Left forelimb (tissue), 1 donor: Measurements from ENCODE around the gene VAV3.
"Not testable (repeated sequence)": the region's sequence is repeated elsewhere in the genome, so short reads cannot be mapped to it uniquely, and the experiment has no call there.

ENCODE experiments used
- DNase-seq: peaks from one replicate; pipeline ENCODE4 v3.0.0-alpha.2; 2018; ENCODE audit warnings: low spot score

The VAV3 gene

DNA sequence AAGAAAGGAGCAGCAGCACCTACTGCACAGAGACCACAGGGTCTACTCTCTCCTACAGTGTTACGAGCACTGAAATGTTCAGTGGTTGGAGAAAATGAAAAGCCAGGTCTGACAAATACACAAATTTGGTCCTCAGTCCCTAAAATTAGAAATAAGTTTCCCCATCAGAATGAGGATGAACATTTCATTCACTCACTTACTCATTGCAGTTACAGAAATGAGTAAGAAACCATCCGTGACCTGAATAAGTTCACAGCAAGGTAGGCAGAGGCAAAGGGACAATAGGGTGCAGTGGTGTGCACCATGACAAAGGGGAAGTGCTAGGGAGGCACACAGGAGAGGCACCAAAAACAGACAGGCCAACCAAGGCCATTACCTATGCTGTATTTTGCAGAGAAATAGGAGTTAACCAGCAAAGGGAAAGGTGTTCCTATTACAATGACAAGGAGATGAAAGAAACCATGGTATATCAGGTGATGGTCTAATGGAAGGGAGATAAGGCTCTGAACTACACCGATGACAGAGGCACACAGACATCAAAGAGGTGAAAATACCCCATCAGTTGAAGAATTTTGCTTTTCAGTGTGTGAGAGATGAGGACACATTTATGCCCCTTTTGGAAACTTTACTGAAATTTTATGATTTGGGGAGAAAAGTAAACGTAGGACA lies 29.4 kb downstream of the VAV3 start:
- no peak for DNase-seq

DNA sequence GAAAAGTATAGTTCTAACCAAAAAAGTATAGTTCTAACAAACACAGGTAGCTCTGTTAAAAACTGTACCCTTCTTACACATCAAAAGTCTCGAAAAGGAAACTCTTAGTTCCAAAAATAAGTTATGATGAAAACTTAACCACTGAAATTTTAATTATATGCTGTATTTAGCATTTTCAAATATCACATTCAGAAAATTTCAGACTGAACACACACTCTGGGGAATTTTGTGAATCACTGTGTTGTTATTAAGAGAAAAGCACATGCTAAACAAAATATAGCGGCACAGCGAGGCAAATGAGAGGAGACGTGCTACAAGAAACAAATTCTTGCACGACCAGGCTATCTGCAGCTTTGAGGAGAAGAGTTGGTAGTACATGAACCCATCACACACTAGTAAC lies 30.4 kb downstream of the VAV3 start:
- DNase-seq: no peak

DNA sequence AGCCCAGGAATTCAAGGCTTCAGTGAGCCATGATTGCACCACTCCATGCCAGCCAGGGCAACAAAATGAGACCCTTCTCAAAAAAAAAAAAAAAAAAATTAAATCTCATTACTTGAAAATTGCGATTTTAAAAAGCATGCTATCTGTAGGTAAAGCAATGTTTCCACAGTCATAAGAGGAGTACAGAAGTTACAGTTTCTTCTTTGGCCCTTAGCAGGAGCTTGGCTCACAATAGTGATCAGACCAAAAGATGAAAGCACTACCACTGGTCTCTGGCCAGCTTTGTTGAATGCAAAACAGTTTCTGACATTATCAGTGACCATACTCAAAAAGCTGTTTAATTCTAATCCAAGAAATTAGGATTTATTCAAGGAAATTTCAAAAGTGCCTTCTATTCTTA lies 31.2 kb downstream of the VAV3 start:
- no peak for DNase-seq

DNA sequence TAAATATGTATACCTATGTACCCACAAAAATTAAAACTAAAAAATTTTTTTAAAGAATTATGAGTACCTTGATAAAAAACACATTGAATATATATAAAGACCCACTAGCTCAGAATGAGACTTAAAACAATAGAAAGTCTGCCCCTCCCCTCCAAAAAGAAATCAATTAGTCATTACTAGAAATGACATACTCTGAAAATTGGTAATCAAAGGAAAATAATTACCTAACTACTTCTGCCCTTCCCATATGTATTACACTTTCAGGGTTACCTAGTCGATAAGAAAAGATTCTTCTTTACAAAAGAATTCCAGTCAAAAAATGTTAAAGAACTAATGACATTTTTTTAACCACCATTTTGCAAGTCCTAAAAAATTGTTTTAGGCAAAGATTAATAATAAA lies 34.7 kb downstream of the VAV3 start:
- no peak for DNase-seq

DNA sequence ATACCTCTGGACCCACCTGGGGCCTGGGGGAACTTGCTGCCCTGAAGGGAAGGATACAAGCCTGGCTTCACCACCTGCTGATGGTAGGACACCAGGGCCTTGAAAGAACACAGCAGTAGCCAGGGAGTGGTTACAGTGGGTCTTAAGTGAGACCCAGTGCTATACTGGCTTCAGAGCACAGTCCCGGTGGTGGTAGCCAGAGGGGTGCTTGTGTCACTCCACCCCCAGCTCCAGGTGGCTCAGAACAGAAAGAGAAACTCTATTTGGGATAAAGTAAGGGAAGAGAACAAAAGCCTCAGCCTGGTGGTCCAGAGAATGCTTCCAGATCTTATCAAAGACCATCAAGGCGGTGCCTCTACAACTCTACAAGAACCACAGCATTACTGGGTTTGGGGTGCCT lies 37.2 kb downstream of the VAV3 start:
- no peak for DNase-seq

DNA sequence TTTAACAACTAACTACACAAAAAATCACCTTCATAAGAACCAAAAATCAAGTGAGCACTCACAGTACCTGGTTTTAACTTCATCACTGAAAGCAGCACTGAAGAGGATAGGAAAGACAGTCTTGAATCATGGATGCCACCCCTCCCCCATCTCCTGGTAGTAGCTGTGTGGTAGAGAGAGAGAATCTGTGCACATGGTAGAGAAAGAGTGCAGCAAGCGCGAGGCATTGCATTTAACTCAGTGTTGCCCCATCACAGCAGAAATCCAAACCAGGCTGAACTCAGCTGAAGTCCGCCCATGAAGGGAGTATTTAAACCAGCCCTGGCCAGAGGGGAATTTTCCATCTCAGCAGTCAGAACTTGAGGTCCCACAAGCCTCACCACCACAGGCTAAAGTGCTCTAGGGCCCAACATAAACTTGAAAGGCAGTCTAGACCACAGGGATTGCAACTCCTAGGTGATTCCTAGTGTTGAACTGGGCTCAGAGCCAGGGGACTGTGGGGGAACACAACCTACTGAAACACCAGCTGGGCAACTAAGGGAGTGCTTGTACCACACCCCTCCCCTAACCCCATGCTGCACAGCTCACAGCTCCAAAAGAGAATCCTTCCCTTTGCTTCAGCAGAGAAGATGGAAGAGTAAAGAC lies 38.4 kb downstream of the VAV3 start:
- no peak for DNase-seq

DNA sequence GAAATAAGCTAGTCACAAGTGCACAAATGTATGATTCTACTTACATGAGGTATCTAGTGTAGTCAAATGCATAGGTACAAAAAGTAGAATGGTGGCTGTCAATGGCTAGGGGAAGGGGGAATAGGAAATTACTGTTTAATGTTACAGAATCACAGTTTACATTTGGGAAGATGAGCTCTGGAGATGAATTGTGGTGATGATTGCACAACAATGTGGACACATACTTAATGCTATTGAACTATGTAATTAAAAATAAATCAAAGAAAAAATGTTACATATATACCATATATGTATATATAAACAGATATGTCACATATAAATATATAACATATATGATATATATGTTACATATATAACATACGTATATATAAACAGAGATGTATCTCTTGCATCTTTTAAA lies 39.4 kb downstream of the VAV3 start:
- no peak for DNase-seq

DNA sequence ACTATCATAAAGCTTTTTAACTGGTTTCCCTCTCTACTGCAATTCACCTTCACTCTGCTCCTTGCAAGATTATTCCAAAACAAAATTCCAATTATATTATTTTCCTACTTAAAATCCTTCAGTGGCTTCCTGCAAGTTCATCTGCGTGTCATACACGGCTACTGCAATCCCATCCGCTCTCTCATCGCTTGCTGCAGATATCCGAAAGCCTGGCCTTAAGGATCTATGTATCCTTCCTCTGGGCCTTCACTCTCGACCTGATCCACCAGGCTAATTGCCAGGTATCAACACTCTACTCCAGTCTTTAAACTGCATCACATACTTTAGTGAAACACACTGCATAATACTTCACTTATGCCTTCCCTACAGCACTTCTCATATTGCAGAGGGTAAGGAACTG lies 44.0 kb downstream of the VAV3 start:
- DNase-seq: no peak

DNA sequence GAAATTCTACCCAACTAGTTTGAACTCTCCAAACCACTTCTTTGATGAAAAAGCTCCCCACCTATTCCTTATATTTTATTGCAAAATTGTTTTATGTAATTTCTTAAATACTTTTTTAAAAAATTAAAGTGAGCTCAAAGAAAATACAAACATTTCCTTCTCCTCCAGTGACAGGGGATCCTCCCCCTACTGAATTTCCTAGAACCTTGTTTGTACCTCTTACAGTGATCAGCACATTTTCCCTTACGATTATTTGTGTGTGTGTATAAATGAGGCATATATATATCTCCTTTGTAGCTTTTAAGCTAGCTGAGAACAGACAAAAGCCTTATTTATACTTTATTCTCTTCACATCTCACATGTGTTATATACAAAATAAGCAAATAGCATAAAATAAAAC lies 44.4 kb downstream of the VAV3 start:
- DNase-seq: no peak

DNA sequence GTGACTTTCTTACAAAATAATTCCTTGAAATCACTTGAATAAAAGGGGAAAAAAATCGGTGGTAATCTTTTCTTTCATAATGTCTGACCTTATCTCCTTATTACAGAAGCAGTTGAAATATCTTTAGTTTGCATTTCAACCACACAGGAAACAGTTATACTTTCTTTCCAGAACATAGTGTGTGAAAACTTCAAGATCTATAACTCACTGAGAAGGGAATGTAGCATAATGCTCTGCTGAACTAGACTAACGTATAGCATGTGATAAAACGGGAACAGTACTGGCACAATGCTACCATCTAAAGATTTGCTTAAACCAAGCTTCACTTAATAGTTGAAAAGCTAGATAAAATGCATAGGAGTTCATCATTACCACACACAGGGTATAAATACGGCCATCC lies 45.0 kb downstream of the VAV3 start:
- DNase-seq: no peak

DNA sequence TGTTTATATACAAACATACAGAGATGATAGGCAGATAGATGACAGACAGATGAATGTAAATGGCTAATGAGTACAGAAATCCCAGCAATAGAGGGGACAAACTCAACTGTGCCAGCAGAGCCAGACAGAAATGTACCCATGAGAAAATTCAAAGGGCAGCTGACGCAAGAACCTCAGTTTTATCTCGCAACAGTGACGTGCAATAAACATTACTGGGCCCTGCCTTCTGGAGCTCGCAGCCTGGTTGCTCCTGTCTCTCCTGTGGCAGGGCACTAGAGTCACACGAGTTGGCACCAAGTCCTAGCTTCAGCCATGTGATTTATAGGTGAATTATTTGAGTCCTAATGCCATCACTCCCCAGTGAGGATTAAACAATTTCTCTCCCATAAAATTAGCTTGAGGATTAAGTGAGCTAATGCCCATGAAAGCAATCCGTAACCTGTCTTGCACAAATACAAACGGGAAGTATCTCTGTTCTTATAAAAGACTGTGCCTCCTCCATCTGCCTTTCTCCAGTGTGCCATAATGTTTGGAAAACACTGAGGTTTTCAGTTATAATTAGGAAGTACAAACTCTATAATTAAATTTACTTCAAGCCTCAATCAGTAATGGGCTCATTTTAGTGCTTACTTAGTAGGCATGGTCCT lies 50.7 kb downstream of the VAV3 start:
- no peak for DNase-seq

DNA sequence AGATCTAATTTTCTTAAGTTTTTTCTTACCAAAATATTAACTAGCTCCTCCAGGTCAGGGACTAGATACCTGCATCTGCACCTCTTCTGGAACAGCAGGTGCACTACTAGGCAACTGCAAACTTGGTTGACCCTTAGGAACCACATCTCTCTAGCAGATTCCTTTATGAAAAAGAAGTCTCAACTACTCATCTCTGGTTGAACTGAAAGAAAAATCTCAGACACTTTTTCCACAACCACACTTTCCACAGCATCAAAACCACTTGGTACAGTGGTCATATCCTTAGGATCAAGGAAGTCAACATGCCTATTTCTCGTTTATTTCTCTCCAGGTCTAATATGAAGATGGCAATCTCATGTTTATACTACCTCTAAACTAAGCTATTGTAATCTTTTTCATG lies 52.3 kb downstream of the VAV3 start:
- DNase-seq: no peak

DNA sequence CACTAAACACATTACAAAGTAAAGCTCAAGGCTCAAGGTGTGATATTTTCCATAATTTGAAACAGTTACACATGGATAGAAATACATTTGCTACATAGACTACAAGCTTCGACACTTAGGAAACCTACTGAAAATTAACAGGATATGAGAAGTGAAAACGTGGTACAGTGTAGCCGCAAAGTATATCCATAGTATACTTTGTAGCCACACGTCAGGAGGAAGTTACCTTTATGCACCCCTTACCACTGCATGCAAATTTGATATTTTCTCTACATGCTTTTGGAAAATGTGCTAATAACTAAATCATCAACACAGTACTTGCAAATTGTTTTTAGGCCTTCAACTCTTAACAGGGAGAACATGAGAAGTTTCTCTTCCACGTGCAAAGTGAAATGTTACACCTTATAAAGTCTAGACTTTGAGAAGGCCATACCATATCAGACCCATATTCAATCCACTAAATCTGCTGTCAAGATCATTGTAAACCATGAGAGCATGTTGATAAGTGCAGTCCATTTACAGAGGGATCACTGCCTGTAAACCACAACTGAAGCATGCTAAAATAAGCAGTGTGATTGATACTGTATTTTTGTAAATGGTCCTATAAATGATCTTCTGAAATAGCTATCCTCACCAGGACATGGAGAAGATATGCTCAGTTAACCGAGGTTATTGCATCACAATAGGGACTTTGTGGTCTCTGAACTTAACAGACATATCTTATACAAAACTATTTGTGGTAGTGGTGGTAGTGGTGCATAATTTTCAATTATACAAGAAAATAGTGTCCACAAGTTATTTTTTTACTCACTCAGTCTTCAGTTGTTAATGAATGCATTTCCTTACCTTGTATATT lies 64.7 kb downstream of the VAV3 start:
- DNase-seq: no peak

DNA sequence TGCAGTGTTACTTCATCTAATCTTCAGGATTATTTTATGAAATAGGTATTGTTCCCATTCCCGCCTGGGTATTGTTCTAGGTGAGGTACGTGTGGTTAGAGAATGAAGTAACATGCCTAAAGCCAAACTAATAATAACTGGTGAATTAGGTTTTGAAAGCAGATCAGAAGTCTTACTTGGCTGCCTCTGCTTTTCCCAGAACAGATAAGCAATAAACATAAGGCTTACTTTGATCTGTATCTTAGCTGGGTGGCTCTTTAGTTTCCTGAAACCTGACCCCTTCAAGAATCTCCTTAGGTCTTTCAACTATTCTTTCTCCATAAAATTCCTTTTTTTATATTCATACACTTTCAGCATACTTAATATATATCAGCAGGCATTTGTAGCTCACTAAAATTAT lies 65.3 kb downstream of the VAV3 start:
- no peak for DNase-seq

DNA sequence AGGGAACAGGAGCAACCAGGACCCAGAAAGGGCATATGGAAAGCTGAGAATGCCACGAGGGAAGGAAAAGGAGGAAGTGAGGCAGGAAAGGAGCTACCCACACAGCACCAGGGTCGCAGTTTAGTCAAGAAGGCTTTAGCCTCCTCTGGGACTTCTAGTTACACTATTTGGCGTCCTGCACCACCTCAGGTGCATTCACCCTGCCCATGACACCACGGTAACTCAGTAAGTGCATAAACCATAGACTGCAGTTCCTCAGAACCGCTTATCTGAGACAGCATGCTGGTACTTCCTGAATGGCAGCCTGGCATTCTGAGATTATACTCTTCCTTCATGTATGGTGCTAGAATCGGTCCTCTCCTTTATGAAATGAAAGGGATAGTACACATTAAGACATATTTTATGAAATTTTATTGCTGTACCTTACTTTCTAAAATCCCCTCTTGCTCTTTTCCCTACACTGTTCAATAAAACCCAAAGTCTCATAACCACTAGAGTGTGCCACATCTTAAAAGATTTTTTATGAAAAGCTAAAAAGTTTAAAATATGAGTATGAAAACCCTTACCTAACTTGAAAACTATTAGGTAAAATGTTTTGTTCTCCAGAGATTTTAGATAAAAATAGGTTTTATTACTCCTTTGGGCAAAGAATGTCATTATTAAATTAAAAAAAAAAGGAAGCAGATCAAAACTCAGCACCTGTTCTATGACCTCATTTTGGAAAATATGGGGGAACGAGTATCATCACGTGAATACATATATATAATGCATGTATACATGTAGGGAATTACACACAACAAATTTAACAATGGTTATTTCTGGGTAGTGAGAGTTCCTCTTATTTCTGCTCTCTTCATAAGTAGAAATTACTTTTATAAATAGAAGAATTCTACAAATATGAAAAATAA lies 67.3 kb downstream of the VAV3 start:
- DNase-seq: no peak

DNA sequence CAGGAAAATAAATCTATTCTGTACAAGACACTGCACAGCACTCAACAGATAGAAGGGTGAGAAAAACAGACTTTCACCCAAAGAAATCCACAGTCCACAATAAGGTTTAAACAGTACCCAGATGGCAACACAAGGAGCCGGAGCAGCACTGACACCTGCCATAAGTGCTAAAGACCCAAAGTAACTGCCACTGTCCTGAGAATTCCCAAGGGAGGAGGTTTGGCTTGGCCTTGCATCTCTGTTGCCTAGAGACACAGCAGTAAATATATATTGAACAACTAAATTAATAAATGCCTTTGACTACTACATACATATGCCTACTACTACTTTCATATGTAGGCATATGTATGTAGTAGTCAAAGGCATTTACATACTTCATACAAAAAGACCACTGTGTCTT lies 68.0 kb downstream of the VAV3 start:
- no peak for DNase-seq

DNA sequence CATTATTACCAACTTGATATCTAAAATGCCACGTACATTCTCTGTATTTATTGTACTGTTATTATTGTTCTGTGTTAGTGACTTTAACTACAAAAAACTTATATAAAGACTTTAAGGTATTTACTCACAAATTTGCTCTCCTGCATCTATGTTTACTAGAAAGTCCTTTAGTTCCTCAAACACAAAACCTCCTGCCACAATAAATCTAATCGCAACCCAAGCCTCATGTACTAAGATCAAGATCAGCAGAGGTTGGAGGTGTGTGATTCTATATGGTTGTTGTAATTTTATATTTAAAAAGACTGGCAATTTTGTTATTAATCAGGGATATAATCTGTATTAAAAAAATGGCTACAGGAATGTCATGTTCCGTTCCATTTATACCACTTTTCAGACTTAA lies 68.6 kb downstream of the VAV3 start:
- no peak for DNase-seq

DNA sequence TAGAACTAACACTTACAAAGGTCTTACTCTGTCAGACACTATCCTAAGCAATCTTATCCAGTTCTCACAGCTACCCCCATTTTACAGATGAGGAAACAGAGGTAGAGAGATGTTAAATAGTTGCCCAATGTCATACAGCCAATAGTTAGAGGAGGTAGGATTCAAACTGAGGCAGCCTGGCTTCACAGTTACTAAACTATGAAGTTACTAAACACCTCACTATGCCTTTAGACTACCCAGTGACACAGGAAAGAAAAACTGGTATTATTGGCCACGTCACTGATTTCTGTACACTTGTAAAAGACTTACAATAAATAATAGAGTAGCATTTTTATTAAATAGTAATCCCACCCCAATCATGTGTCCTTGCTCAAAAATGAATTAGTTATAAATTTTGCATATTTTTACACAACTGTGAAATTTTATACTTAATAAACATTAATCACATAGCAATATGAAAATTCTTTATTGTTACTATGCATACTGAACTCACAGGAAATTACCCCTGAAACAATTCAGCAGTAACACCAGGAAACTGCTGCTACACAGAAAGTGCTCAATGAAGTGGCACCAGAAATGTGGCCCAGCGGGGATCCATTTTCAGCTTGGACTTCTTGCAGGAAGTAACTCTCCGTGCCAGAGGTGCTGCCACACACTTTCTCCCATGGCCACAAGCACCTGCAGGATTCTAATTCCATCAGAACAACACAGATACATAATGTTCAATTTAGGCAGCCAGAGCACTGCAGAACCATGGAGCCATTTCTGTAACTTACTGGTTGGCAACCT lies 69.4 kb downstream of the VAV3 start:
- peak; percentile 61 for DNase-seq

DNA sequence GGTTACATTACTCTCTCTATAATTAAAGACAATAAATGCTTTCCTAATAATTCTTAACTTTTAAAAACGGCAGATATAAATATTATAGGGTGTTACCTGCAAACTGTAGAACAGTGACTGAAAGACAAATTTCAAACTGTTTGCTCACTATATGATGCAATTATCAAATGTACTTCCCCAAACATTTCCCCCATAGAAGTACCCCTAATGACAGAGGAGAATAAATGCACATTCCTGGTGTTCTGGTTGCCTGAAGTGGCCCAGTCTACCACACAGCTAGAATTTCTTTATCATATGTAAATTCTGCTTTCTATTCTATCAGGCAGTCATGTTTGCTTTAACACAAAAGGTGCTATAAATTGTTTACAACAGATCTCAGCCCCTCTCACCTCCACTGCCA lies 70.4 kb downstream of the VAV3 start:
- DNase-seq: no peak

DNA sequence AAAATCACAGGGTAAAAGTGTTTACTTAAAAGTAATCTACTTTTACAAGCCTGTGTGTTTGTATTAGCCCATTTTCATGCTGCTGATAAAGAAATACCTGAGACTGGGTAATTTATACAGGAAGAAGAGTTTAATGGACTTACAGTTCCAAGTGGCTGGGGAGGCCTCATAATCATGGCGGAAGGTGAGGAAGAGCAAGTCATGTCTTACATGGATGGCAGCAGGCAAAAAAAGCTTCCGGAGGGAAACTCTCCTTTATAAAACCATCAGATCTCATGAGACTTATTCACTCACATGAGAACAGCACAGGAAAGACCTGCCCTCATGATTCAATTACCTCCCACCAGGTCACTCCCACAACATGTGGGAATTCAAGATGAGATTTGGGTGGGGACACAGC lies 71.6 kb downstream of the VAV3 start:
- not testable (repeated sequence) for DNase-seq

DNA sequence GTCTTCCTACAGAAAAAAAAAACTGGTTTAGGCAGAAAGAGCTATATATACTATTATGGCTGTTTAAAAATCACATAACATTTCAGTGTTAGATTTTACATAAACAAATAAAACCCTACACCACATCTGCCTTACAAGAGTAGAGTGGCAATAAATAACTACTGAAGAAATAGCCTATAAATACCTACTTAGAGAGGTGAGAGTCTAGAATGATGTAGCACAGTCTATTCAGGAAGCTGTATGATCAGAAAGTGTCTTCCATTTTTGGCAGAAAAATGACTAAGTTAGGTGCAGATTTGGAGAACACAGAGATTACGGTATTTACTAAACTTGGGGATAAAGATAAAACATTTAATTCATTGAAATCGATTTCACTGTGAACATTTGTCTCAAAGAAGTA lies 75.5 kb downstream of the VAV3 start:
- DNase-seq: no peak
